Esophagus squamous epithelium (tissue), 5 donors: ENCODE measurements around the gene KCNK10. TPM values are rescaled to one million over a fixed set of nuclear protein-coding genes. Genes with fewer than 3 reads are reported as not detected.
A peak's percentile ranks its signal among the peaks of the same experiment; 100 is the strongest.
"Not testable (repeated sequence)": the region's sequence is repeated elsewhere in the genome, so short reads cannot be mapped to it uniquely, and the experiment has no call there.

Experiments used
- DNase-seq: peaks from one replicate; lab custom pipeline; 2025; lab: John Stamatoyannopoulos, UW
- H3K27ac ChIP-seq, 4 donors: fragments of 200-600 bp; sonication (generic); one replicate each; pipeline ENCODE4 v1.5.1; 2016 to 2019; ENCODE audit warnings: mild to moderate bottlenecking in 1 of 4
- H3K27me3 ChIP-seq, 4 donors: fragments of 200-600 bp; sonication (generic); 1 replicate in 3 of 4; 2 replicates in 1 of 4; pipeline versions ENCODE4 v1.5.1 to v1.6.0; 2017 to 2021; ENCODE audit warnings: antibody characterized with exemption in 1 of 4
- H3K36me3 ChIP-seq, 3 donors: fragments of 200-600 bp; sonication (generic); one replicate each; pipeline ENCODE4 v1.5.1; 2016 to 2019
- H3K4me1 ChIP-seq, 3 donors: fragments of 200-600 bp; sonication (generic); one replicate each; pipeline ENCODE4 v1.5.1; 2017 to 2019
- H3K4me3 ChIP-seq, 4 donors: fragments of 200-600 bp; sonication (generic); 1 replicate in 3 of 4; 2 replicates in 1 of 4; pipeline ENCODE4 v1.5.1; 2016 to 2019; ENCODE audit warnings: mild to moderate bottlenecking in 2 of 4, moderate library complexity in 1 of 4
- H3K9me3 ChIP-seq, 3 donors: fragments of 200-600 bp; sonication (generic); one replicate each; pipeline ENCODE4 v1.5.1; 2016 to 2019
- POLR2A ChIP-seq, 4 donors: fragments of 450-650 bp; IDR thresholded peaks; one replicate each; pipeline ENCODE4 v1.6.1; 2017; ENCODE audit warnings: antibody characterized with exemption in 4 of 4, mild to moderate bottlenecking in 4 of 4, moderate library complexity in 3 of 4
- WGBS, 2 donors: methylation state at CpG; one replicate each; pipeline ENCODE4 v1.1.5; 2018; 5-methylcytosine and 5-hydroxymethylcytosine counted together
- intact Hi-C: fragments of 100-400 bp; cut with DNase I; formaldehyde crosslinking; loops from one replicate; pipeline ENCODE4 v1.15.0; 2022
- total RNA-seq, 4 donors: library from RNA; depleted of rRNA; stranded (reverse); fragments of >200 nt; gene quantifications; one replicate each; pipeline ENCODE4 v1.1.0, GENCODE V29; 2016
- TF ChIP-seq, protein P1 (sequence below), 6 experiments: fragments of 450-650 bp in 4 of 6; fragments of 200-600 bp in 2 of 6; sonication (generic) in 2 of 6; IDR thresholded peaks; one replicate each; pipeline ENCODE4 v1.5.1; 2016 to 2019; ENCODE audit warnings: antibody characterized with exemption in 6 of 6, mild to moderate bottlenecking in 4 of 6, moderate library complexity in 4 of 6
- donor health status: DM: yes; HTN: yes; CAD: no.

The KCNK10 gene
- total RNA-seq, 4 donors from 2014 or later = 0.57 to 4.7 (median 1.5) TPM

GRCh38 chr14:88269806-88270420, 53.2 kb downstream of the KCNK10 start:
- intact Hi-C loops = no loop called here
- Histone ChIP-seq H3K4me3 (peak overlapping the region in 1 of 4 donors; percentile 12), H3K9me3 (no peaks in the 10 kb centered on the region), H3K27ac (peak overlapping the region; percentile 2 to 75 (median 57)), H3K4me1 (peaks cover 0 to 45% (median 15%) of the 10 kb centered on the region in 3 donors), H3K27me3 (no peaks in the 10 kb centered on the region), H3K36me3 (no peaks in the 10 kb centered on the region)
- no peak for DNase-seq
- no peak for TF ChIP-seq POLR2A (IDR thresholded peaks at IDR 0.05)
- TF ChIP-seq, protein P1, sequence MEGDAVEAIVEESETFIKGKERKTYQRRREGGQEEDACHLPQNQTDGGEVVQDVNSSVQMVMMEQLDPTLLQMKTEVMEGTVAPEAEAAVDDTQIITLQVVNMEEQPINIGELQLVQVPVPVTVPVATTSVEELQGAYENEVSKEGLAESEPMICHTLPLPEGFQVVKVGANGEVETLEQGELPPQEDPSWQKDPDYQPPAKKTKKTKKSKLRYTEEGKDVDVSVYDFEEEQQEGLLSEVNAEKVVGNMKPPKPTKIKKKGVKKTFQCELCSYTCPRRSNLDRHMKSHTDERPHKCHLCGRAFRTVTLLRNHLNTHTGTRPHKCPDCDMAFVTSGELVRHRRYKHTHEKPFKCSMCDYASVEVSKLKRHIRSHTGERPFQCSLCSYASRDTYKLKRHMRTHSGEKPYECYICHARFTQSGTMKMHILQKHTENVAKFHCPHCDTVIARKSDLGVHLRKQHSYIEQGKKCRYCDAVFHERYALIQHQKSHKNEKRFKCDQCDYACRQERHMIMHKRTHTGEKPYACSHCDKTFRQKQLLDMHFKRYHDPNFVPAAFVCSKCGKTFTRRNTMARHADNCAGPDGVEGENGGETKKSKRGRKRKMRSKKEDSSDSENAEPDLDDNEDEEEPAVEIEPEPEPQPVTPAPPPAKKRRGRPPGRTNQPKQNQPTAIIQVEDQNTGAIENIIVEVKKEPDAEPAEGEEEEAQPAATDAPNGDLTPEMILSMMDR (IDR thresholded peaks at IDR 0.05) = no peak
- WGBS, 2 donors = 43 to 46% methylated on average over 5 to 6 of the region's 12 CpGs

GRCh38 chr14:88266474-88266873, 56.6 kb downstream of the KCNK10 start:
- WGBS, 2 donors = 75 to 80% methylated on average over 1 of the region's 2 CpGs

DNA sequence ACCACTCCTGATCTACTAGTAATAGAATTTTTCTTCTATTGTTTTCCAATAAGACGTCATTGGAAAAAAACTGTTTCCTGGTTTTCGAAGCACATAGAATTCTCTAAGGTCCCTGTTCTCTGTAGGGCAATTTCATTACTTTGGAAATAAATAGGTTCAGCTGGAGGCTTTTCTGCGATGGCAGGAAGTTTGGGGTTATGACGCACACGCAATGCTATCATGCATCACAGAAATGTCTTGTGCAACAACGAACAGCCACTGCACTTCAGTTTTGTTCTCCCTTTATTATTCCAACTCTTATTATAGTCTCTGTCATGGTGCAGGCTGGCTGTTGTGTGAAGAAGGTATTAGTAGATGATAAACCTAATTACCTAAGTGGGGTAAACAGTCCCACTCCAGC, 59.0 kb downstream of the KCNK10 start:
- DNase-seq = no peak
- Histone ChIP-seq H3K27me3 (no peaks in the 10 kb centered on the region), H3K36me3 (no peaks in the 10 kb centered on the region), H3K4me3 (no peak overlapping the region), H3K27ac (no peak overlapping the region), H3K4me1 (peaks cover 0 to 39% (median 0%) of the 10 kb centered on the region in 3 donors), H3K9me3 (no peaks in the 10 kb centered on the region)
- WGBS, 2 donors = 63 to 72% methylated on average over 6 of the region's 6 CpGs
- intact Hi-C loops = no loop called here
- no peak for TF ChIP-seq POLR2A (IDR thresholded peaks at IDR 0.05)
- TF ChIP-seq, protein P1 (IDR thresholded peaks at IDR 0.05) = no peak

More at GRCh38 chr14:88266474-88266873, 56.6 kb downstream of the KCNK10 start:
- DNase-seq = no peak
- Histone ChIP-seq H3K9me3 (no peaks in the 10 kb centered on the region), H3K27ac (no peak overlapping the region), H3K4me3 (no peak overlapping the region), H3K36me3 (no peaks in the 10 kb centered on the region), H3K27me3 (no peaks in the 10 kb centered on the region), H3K4me1 (peaks cover 0 to 41% (median 6%) of the 10 kb centered on the region in 3 donors)
- no peak for TF ChIP-seq POLR2A (IDR thresholded peaks at IDR 0.05)
- TF ChIP-seq, protein P1 (IDR thresholded peaks at IDR 0.05) = no peak
- intact Hi-C loops = no loop called here

DNA sequence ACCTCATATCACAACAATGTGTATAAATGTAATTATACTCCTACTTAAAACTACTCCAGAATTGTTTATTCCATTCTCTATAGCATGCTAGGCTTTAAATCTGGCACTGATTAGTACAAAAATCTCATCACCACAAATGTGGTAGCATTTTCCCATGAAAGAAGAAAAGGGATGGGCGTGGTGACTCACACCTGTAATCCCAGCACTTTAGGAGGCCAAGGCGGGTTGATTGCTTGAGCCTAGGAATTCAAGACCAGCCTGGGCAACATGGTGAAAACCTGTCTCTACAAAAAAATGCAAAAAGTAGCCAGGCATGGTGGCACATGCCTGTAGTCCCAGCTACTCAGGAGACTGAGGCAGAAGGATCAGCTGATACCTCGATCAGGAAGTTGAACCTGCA, 61.8 kb downstream of the KCNK10 start:
- H3K4me3 ChIP-seq, intact Hi-C loops, DNase-seq, H3K36me3 ChIP-seq, H3K9me3 ChIP-seq, H3K27me3 ChIP-seq: not testable (repeated sequence)
- WGBS, 2 donors = 29 to 53% methylated on average over 3 of the region's 3 CpGs
- Histone ChIP-seq H3K4me1 (peaks cover 5 to 58% (median 6%) of the 10 kb centered on the region in 3 donors), H3K27ac (peak overlapping the region; percentile 45 to 77 (median 64))

DNA sequence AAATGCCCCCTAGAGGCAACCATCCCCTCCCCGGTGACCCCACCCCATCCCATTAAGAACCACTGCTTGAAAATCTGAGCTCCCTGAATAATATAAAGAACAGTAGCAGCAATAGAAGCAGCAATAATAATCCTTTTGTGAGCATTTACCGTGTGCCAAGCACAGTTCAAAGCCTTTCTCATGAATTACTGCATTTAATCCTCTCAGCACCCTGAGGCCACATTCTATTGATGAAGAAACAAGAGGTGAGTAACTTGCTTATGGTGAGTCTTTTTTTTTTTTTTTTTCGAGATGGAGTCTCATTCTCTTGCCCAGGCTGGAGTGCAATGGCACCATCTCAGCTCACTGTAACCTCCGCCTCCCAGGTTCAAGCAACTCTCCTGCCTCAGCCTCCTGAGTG, 65.0 kb downstream of the KCNK10 start:
- Histone ChIP-seq H3K4me1 (peaks cover 5 to 56% (median 6%) of the 10 kb centered on the region in 3 donors), H3K4me3 (no peak overlapping the region), H3K27me3 (peaks cover 0 to 23% (median 0%) of the 10 kb centered on the region in 4 donors), H3K9me3 (no peaks in the 10 kb centered on the region), H3K36me3 (no peaks in the 10 kb centered on the region), H3K27ac (peak overlapping the region in 3 of 4 donors; percentile 49 to 57 (median 53))
- no peak for DNase-seq
- intact Hi-C loops = no loop called here
- TF ChIP-seq, protein P1 (IDR thresholded peaks at IDR 0.05) = no peak
- WGBS, 2 donors = 46 to 60% methylated on average over 3 to 4 of the region's 4 CpGs
